ENCODE results near the gene TTC7B.

- no peak for TF ChIP-seq EZH2 (IDR thresholded peaks at IDR 0.05)
- TF ChIP-seq POLR2AphosphoS5 (IDR thresholded peaks at IDR 0.05; ENCODE audit: low read depth, low read length) = no peak
- TF ChIP-seq CBX3 (IDR thresholded peaks at IDR 0.05; ENCODE audit: low read depth) = no peak
- TF ChIP-seq RAD21 (IDR thresholded peaks at IDR 0.05; ENCODE audit: low read depth) = no peak
- no peak for TF ChIP-seq CTCF (IDR thresholded peaks at IDR 0.05 in 2 of 3, conservative IDR thresholded peaks at IDR 0.05 in 1 of 3; ENCODE audit: borderline replicate concordance in 1 of 3, insufficient read depth in 1 of 3, low read depth in 2 of 3, low read length in 2 of 3)
- no peak for TF ChIP-seq SIN3A (IDR thresholded peaks at IDR 0.05; ENCODE audit: low read depth)
- no peak for TF ChIP-seq POLR2A (IDR thresholded peaks at IDR 0.05; ENCODE audit: borderline replicate concordance, extremely low read depth, insufficient read depth, insufficient read length)
- TF ChIP-seq, protein P1, sequence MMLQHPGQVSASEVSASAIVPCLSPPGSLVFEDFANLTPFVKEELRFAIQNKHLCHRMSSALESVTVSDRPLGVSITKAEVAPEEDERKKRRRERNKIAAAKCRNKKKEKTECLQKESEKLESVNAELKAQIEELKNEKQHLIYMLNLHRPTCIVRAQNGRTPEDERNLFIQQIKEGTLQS (IDR thresholded peaks at IDR 0.05) = no peak
- no peak for TF ChIP-seq ELF1 (IDR thresholded peaks at IDR 0.05; ENCODE audit: borderline replicate concordance, low read depth)
- no peak for TF ChIP-seq ZNF274 (IDR thresholded peaks at IDR 0.05; ENCODE audit: low read depth, low read length)
These were observed 324.2 kb downstream of the TTC7B start for GRCh38 chr14:90491911-90492531.
